Measurements from ENCODE around the gene BEND5.

The BEND5 gene

GRCh38 chr1:48776393-48777218 lies at the start of gene BEND5 (continued):
- no peak for TF ChIP-seq ZNF280D (tag by site-specific recombination; IDR thresholded peaks at IDR 0.05)

- no peak overlapping the region for H3K27ac ChIP-seq (ENCODE audit: extremely low read depth, low read depth, low read length)
- ChIA-PET POLR2A (no interaction called here), CTCF (interaction anchor here (0.9 to 1.6 kb wide), 3 partner anchors 47 to 250 kb away, joined by 3 to 4 read pairs (median 3); no protein-coding TSS in a partner anchor)
- TF ChIP-seq ZNF529 (tag by site-specific recombination; IDR thresholded peaks at IDR 0.05; ENCODE audit: insufficient replicate concordance) (no peak), GLIS1 (tag by site-specific recombination; IDR thresholded peaks at IDR 0.05) (peak; percentile 81)
- no peaks in the 10 kb centered on the region for H3K36me3 ChIP-seq (ENCODE audit: control insufficient read depth in 2 of 2, insufficient read depth in 1 of 2, low read length in 2 of 2)
- H3K4me1 ChIP-seq (ENCODE audit: control insufficient read depth, insufficient read depth, low read length) = no peaks in the 10 kb centered on the region
- no peaks in the 10 kb centered on the region for H3K9me3 ChIP-seq (ENCODE audit: control insufficient read depth, insufficient read depth, low read depth, low read length)
- H3K4me3 ChIP-seq (ENCODE audit: low read depth, low read length) = no peak overlapping the region
Measured at GRCh38 chr1:48823168-48823567, 46.5 kb upstream of the BEND5 start.

- Histone ChIP-seq H3K36me3 (ENCODE audit: control insufficient read depth in 2 of 2, insufficient read depth in 1 of 2, low read length in 2 of 2) (no peaks in the 10 kb centered on the region), H3K9me3 (ENCODE audit: control insufficient read depth, insufficient read depth, low read depth, low read length) (no peaks in the 10 kb centered on the region), H3K4me1 (ENCODE audit: control insufficient read depth, insufficient read depth, low read length) (no peaks in the 10 kb centered on the region), H3K4me3 (ENCODE audit: low read depth, low read length) (no peak overlapping the region), H3K27ac (ENCODE audit: extremely low read depth, low read depth, low read length) (no peak overlapping the region)
- no peak for TF ChIP-seq ZNF274 (IDR thresholded peaks at IDR 0.05; ENCODE audit: low read length)
- TF ChIP-seq ZNF274 (tag by site-specific recombination; IDR thresholded peaks at IDR 0.05; ENCODE audit: borderline replicate concordance) = no peak
- no peak for TF ChIP-seq HOXD13 (CRISPR knock-in tag; IDR thresholded peaks at IDR 0.05; ENCODE audit: borderline replicate concordance)
- TF ChIP-seq ZNF10 (tag by site-specific recombination; IDR thresholded peaks at IDR 0.05) = no peak
- no peak for TF ChIP-seq ZNF645 (tag by site-specific recombination; IDR thresholded peaks at IDR 0.05)
- TF ChIP-seq RBAK (tag by site-specific recombination; IDR thresholded peaks at IDR 0.05) = no peak
- no peak for TF ChIP-seq ZSCAN30 (tag by site-specific recombination; IDR thresholded peaks at IDR 0.05)
- no peak for TF ChIP-seq ZNF391 (tag by site-specific recombination; IDR thresholded peaks at IDR 0.05; ENCODE audit: borderline replicate concordance, low read depth)
- no peak for TF ChIP-seq ZNF585B (tag by site-specific recombination; IDR thresholded peaks at IDR 0.05)
- POLR2A ChIA-PET = no interaction called here
- CTCF ChIA-PET = no interaction called here
Measured at GRCh38 chr1:48820491-48820890, 43.8 kb upstream of the BEND5 start.

- no peaks in the 10 kb centered on the region for H3K36me3 ChIP-seq (ENCODE audit: control insufficient read depth in 2 of 2, insufficient read depth in 1 of 2, low read length in 2 of 2)
- ChIA-PET POLR2A (no interaction called here), CTCF (interaction anchor here (0.6 to 2.0 kb wide), 36 partner anchors 8 to 1791 kb away, joined by 3 to 48 read pairs (median 4); no protein-coding TSS in a partner anchor)
- no peaks in the 10 kb centered on the region for H3K9me3 ChIP-seq (ENCODE audit: control insufficient read depth, insufficient read depth, low read depth, low read length)
- H3K27ac ChIP-seq (ENCODE audit: extremely low read depth, low read depth, low read length) = no peak overlapping the region
- H3K4me3 ChIP-seq (ENCODE audit: low read depth, low read length) = no peak overlapping the region
- H3K4me1 ChIP-seq (ENCODE audit: control insufficient read depth, insufficient read depth, low read length) = no peaks in the 10 kb centered on the region
- no peak for TF ChIP-seq SETDB1 (IDR thresholded peaks at IDR 0.05; ENCODE audit: insufficient read length, low read length)
- no peak for TF ChIP-seq ZNF239 (tag by site-specific recombination; IDR thresholded peaks at IDR 0.05)
- no peak for TF ChIP-seq YY1 (tag by site-specific recombination; IDR thresholded peaks at IDR 0.05)
- TF ChIP-seq CTCF (tag by site-specific recombination; IDR thresholded peaks at IDR 0.05) = peak; percentile 55; the same call in 1 of the 2 replicates
- TF ChIP-seq ZFHX2 (tag by site-specific recombination; conservative IDR thresholded peaks at IDR 0.05) = peak; percentile 28
- 0 out of 2 replicates have a peak, but pooled peaks have one; percentile 21 for TF ChIP-seq ZBTB11 (tag by site-specific recombination; conservative IDR thresholded peaks at IDR 0.05; ENCODE audit: low read depth)
- no peak for TF ChIP-seq ZNF658 (tag by site-specific recombination; IDR thresholded peaks at IDR 0.05)
Measured at GRCh38 chr1:48817505-48818114, 40.9 kb upstream of the BEND5 start.

Measured in HEK293 (cell line).